Stimulated activated CD4-positive, alpha-beta T cell treated with anti-CD3 and anti-CD28 coated beads, Interleukin-1b, Interleukin-23, amount 100 ng/mL, for 48 hours (primary cell): Measurements from ENCODE around the gene IGLL5.
"Not testable (repeated sequence)": the region's sequence is repeated elsewhere in the genome, so short reads cannot be mapped to it uniquely, and the experiment has no call there.

Experiments used
- DNase-seq: peaks from one replicate; pipeline ENCODE4 v3.0.0-alpha.2; 2020

The IGLL5 gene

GRCh38 chr22:22902247-22903001, 14.8 kb downstream of the IGLL5 start:
- DNase-seq = no peak

- no peak for DNase-seq
Measured at GRCh38 chr22:22903355-22903777, 15.8 kb downstream of the IGLL5 start.

GRCh38 chr22:22903781-22904192, 16.2 kb downstream of the IGLL5 start:
- DNase-seq = not testable (repeated sequence)

DNA sequence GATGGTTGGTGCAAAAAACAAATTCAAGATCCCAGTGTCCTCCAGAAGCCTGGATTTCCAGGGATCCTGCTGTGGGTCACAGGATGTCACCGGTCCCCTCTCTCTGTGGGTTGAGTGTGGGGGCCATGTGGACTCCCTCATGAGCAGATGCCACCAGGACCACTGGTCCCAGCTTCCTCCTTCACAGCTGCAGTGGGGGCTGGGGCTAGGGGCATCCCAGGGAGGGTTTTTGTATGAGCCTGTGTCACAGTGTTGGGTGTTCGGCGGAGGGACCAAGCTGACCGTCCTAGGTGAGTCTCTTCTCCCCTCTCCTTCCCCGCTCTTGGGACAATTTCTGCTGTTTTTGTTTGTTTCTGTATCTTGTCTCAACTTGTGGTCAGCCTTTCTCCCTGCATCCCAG, 17.1 kb downstream of the IGLL5 start:
- not testable (repeated sequence) for DNase-seq

- DNase-seq = not testable (repeated sequence)
Measured at GRCh38 chr22:22906391-22906790, 18.8 kb downstream of the IGLL5 start.

DNA sequence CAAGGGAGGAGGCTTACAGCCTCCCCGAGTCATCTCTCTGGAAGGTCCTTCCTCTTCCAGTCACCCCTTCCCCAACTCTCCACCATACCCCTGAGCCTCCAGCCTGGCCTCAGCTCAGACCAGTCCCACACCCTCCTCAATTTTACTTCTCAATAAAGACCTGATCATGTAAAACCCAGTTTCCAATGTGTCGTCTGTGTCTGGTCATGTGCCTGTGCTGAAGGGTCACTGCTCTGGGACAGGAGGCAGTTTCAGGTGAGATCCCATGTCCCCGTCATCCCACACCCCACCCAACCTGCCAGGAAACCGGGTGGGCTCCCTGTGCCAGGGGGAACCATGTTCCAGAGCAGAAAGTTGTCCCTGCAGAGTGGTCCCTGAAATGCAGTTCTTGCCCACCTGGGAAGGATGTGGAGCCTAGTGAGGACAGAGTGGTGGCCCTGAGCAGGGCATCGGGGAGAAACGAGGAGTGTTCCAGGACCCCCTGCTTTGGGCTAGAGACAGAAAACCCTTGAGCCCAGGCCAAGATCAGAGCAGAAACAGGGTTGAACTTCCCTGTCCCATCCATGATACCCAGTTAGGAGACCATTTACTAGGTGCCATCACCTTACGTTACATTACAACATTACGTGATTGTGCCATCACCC, 19.4 kb downstream of the IGLL5 start:
- DNase-seq = no peak

GRCh38 chr22:22907551-22908494, 20.2 kb downstream of the IGLL5 start:
- no peak for DNase-seq

GRCh38 chr22:22908495-22908861, 20.9 kb downstream of the IGLL5 start:
- no peak for DNase-seq

DNA sequence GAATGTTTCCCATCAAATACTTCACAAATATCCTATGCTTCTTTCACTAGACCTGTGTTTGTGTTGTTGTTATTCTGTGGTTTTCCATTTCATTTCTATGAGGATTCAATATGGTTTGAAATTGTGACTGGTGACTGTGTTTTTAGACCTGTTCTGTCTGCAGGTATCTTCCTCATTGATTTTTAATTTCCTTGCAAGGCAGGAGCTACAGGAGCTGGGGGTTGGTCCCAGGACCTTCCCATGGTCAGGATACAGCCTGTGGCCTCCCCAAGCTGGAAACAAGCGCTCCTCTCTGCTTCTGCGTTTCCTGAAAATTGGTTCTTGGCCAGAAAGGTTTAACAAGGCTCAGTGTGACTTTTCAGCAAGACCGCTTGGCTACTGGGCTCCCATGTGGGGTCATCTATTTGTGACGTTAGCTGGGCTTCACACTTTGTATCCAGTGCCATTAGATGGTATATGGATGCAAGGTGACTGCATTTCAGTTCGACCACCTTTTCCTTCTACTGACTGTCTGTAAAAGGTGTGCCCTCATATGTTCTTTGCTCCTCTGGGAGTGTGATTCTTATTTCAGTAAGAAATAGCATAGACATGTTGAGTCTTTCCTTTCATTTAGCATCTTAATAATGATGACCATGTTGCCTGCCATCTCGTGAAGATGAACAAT, 21.5 kb downstream of the IGLL5 start:
- DNase-seq = no peak

GRCh38 chr22:22909605-22910271, 22.1 kb downstream of the IGLL5 start:
- DNase-seq = no peak

GRCh38 chr22:22910272-22911240, 22.9 kb downstream of the IGLL5 start:
- DNase-seq = no peak

GRCh38 chr22:22911327-22912134, 23.9 kb downstream of the IGLL5 start:
- DNase-seq = no peak

DNA sequence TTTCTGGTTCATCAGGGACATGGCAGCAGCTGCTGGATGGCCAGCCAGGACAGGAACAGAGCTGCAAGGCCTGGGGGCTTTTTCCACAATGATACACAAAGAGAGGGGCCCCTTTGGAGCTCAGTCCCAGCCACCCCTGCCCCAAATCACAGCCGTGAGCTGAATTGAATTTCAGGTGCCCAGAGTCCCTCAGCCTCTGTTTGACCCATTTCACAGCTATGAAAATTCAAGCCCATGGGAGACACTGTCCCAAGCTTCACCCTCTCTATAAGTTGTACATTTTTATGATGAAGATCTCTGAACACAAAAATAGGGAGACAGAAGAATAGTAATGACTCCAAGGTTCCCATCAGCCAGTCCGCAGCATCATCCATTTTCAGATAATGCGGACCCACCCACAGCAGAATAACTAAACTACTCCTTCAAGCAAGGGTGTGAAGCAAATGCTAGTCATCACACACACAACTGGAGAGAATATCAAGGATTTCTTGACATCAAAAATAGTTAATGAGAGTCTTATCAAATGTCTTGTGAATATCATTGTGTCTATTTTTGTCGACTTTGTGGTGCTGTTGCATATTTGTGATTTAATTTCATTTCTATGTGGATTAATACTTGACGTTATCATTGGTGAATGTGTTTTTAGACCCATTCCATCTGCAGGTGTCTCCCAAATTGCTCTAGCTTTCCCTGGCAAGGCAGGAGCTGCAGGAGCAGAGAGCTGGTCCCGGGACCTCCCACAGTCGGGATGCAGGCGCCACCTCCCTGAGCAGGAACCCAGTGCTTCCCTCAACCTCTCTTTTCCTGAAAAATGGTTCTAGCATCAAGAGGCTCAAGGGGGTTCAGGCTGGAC, 24.7 kb downstream of the IGLL5 start:
- no peak for DNase-seq

DNA sequence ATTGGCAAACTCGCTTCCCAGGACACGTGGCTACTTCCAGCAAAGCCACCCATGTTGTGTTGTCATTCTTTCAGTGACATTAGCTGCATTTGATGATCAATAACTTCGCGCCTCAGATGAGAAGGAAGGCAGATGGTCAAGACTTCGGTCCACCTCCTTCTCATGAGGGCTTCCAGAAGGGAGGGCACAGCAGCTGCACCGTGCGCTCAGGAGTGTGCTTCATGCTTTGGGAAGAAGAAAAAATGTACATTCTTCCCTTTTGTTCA, 25.3 kb downstream of the IGLL5 start:
- no peak for DNase-seq

GRCh38 chr22:22913989-22914388, 26.4 kb downstream of the IGLL5 start:
- DNase-seq = no peak

DNA sequence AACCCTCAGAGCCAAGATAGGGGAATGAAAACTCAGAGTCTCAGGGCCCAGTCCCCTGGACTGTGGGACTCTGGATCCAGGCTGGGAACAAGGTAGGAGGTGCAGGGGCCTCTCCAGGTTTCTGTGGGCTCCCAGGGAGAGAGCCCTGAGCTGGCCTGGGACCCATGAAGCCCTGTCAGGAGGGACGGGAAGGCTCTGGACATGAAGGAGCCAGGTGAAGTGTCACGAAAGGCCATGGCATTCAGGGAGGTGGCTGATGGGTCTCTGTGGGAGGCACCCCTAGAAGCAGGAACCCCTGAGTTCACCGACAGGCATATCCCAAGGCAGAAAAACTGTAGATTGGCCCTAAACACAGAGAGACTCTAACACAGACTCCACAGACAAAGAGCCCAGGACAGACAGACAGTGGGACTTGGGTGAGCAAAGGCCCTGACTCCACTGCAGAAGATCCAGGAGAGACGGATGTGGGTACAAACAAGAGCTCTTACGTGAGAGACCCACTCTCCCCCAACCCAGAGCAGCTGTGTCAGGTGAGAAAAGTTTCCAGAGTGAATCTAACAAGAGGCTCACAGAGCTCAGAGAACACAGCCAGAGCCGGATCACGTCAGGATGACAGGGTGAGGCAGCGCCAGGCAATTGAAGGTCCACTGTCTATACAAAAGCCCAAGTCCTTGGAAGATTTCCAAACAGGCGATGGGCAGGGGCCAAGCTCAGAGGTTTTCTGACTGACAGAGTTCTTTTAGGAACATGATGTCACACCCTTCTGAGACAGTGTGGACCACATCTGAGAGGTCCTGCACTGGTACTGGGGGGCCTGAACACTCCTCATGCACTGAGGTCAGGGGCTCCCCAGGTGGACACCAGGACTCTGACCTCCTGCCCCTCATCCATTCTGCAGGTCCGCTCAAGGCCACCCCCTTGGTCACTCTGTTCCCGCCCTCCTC, 27.4 kb downstream of the IGLL5 start:
- DNase-seq = no peak

- DNase-seq = no peak
Measured at GRCh38 chr22:22915670-22916035, 28.0 kb downstream of the IGLL5 start.

GRCh38 chr22:22916215-22916951, 28.8 kb downstream of the IGLL5 start:
- DNase-seq = no peak
